OCI-LY7 (cell line): ENCODE data around the gene GIPC2.

ENCODE experiments used
- CTCF ChIP-seq: fragments of 200-600 bp; sonication (generic); conservative IDR thresholded peaks from 2 replicates; pipeline ENCODE4 v1.5.1; 2014; ENCODE audit warnings: mild to moderate bottlenecking, antibody characterized with exemption, low read length, moderate library complexity, mixed read lengths
- EZH2phosphoT487 ChIP-seq: fragments of 200-600 bp; sonication (generic); IDR thresholded peaks from 2 replicates; pipeline ENCODE4 v1.6.1; 2018; ENCODE audit warnings: low read depth, borderline replicate concordance, mild to moderate bottlenecking, mixed run types, antibody characterized with exemption, low read length, moderate library complexity, mixed read lengths

- no peak for TF ChIP-seq CTCF
- no peak for TF ChIP-seq EZH2phosphoT487
Measured at GRCh38 chr1:78142736-78143135, 97.0 kb downstream of the GIPC2 start.
